Measurements from ENCODE around the gene GNA15.

GNA15 gene

GRCh38 chr19:3121396-3121795 is 14.4 kb upstream of the GNA15 start:
- no peak for DNase-seq (ENCODE audit: low spot score)

- DNase-seq (ENCODE audit: low spot score), result no peak
These were observed 13.9 kb upstream of the GNA15 start for GRCh38 chr19:3121821-3122511.

- no peak for DNase-seq (ENCODE audit: low spot score)
These were observed 13.3 kb upstream of the GNA15 start for GRCh38 chr19:3122512-3122870.

GRCh38 chr19:3123088-3123721 is 12.6 kb upstream of the GNA15 start:
- DNase-seq (ENCODE audit: low spot score), result no peak

GRCh38 chr19:3123956-3124355 is 11.9 kb upstream of the GNA15 start:
- DNase-seq (ENCODE audit: low spot score), result no peak

- no peak for DNase-seq (ENCODE audit: low spot score)
These were observed 11.2 kb upstream of the GNA15 start for GRCh38 chr19:3124630-3125029.

- peak; percentile 77 for DNase-seq (ENCODE audit: low spot score)
These were observed 9.8 kb upstream of the GNA15 start for GRCh38 chr19:3125900-3126524.

GRCh38 chr19:3129112-3129511 is 6.7 kb upstream of the GNA15 start:
- no peak for DNase-seq (ENCODE audit: low spot score)

GRCh38 chr19:3131168-3131567 is 4.7 kb upstream of the GNA15 start:
- no peak for DNase-seq (ENCODE audit: low spot score)

- DNase-seq (ENCODE audit: low spot score), result peak; percentile 96
These were observed 2.7 kb upstream of the GNA15 start for GRCh38 chr19:3132971-3133792.

- DNase-seq (ENCODE audit: low spot score), result no peak
These were observed 2.1 kb upstream of the GNA15 start for GRCh38 chr19:3133793-3134116.

GRCh38 chr19:3136684-3137055 is 837 bp downstream of the GNA15 start:
- DNase-seq (ENCODE audit: low spot score), result no peak

GRCh38 chr19:3137119-3137518 is 1.3 kb downstream of the GNA15 start:
- no peak for DNase-seq (ENCODE audit: low spot score)

- DNase-seq (ENCODE audit: low spot score), result no peak
These were observed 2.4 kb downstream of the GNA15 start for GRCh38 chr19:3138268-3138667.

GRCh38 chr19:3140667-3141038 is 4.8 kb downstream of the GNA15 start:
- peak; percentile 41 for DNase-seq (ENCODE audit: low spot score)

- peak; percentile 34 for DNase-seq (ENCODE audit: low spot score)
These were observed 6.4 kb downstream of the GNA15 start for GRCh38 chr19:3142292-3142670.

GRCh38 chr19:3142781-3143337 is 7.0 kb downstream of the GNA15 start:
- DNase-seq (ENCODE audit: low spot score), result no peak

- DNase-seq (ENCODE audit: low spot score), result no peak
These were observed 10.3 kb downstream of the GNA15 start for GRCh38 chr19:3145909-3146676.

- DNase-seq (ENCODE audit: low spot score), result peak; percentile 62
These were observed 10.9 kb downstream of the GNA15 start for GRCh38 chr19:3146677-3147100.

GRCh38 chr19:3148503-3148902 is 12.7 kb downstream of the GNA15 start:
- no peak for DNase-seq (ENCODE audit: low spot score)

- no peak for DNase-seq (ENCODE audit: low spot score)
These were observed 13.3 kb downstream of the GNA15 start for GRCh38 chr19:3149089-3149488.
